H7 (cell line): Measurements from ENCODE around the gene LILRA2. TPM values are rescaled to one million over a fixed set of nuclear protein-coding genes. Genes with fewer than 3 reads are reported as not detected.
"Not testable (repeated sequence)": the region's sequence is repeated elsewhere in the genome, so short reads cannot be mapped to it uniquely, and the experiment has no call there.

Experiments used
- DNase-seq: peaks from one replicate; pipeline ENCODE4 v3.0.0; 2012
- H3K27me3 ChIP-seq: 2 replicates; pipeline ENCODE4 v1.6.0; 2011; ENCODE audit warnings: mild to moderate bottlenecking, low read length; ENCODE audit not compliant: control insufficient read depth, insufficient read depth
- H3K36me3 ChIP-seq: replicated peaks from 2 replicates; pipeline ENCODE4 v1.5.1; 2011; ENCODE audit warnings: low read length; ENCODE audit not compliant: control insufficient read depth, insufficient read depth
- H3K4me3 ChIP-seq: 2 replicates; pipeline ENCODE4 v1.5.1; 2011; ENCODE audit warnings: low read depth, mild to moderate bottlenecking, control low read depth, low read length, moderate library complexity; ENCODE audit not compliant: insufficient read depth
- total RNA-seq: library from RNA; depleted of rRNA; stranded (reverse); fragments of >200 nt; shearing (Covaris generic); gene quantifications from 2 replicates; pipeline ENCODE4 v1.2.3, GENCODE V29; 2014; rRNA removed

LILRA2 gene
- total RNA-seq, 1 experiment from 2014 or later = not detected

- H3K36me3 ChIP-seq = no peaks in the 10 kb centered on the region
- no peaks in the 10 kb centered on the region for H3K27me3 ChIP-seq
- no peak for DNase-seq
- no peak overlapping the region for H3K4me3 ChIP-seq
These were observed 59.8 kb downstream of the LILRA2 start for GRCh38 chr19:54633401-54633800.

GRCh38 chr19:54636081-54636480 lies 62.5 kb downstream of the LILRA2 start:
- H3K36me3 ChIP-seq, DNase-seq, H3K4me3 ChIP-seq, H3K27me3 ChIP-seq: not testable (repeated sequence)

DNA sequence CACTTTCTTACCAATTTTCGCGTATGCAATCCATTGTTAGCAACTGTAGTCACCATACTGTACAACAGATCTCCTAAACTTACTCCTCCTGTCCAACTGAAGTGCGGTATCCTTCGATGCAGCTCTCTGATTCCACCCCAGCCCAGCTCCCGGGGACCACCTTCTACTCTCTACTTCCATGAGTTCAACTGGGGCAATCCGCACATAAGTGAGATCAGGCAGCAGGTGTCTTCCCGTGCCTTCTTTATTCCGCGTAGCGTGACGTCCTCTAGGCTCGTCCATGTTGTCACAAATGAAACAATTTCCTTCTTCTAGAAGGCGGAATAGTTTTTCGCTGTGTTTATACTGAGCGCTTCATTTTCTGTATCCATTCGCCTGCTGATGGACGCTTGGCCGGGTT lies 65.1 kb downstream of the LILRA2 start:
- no peaks in the 10 kb centered on the region for H3K27me3 ChIP-seq
- no peak overlapping the region for H3K4me3 ChIP-seq
- H3K36me3 ChIP-seq = no peaks in the 10 kb centered on the region
- DNase-seq = no peak

Other genes starting within 250 kb of the LILRA2 start
- not detected in 2 replicates for gene LILRA4, start 234.6 kb upstream of the LILRA2 start, total RNA-seq
- gene LAIR1, start 208.9 kb upstream of the LILRA2 start, total RNA-seq = 0.07 and 0.33 TPM in 2 replicates
- 13.4 and 17.7 TPM in 2 replicates for gene TTYH1, start 158.3 kb upstream of the LILRA2 start, total RNA-seq
- 25.3 and 30.7 TPM in 2 replicates for gene LENG8, start 124.6 kb upstream of the LILRA2 start, total RNA-seq
- 3.5 and 7.9 TPM in 2 replicates for gene LENG9, start 110.0 kb upstream of the LILRA2 start, total RNA-seq
- gene CDC42EP5, start 100.5 kb upstream of the LILRA2 start, total RNA-seq = 0.70 and 4.3 TPM in 2 replicates
- not detected in 2 replicates for gene LAIR2, start 71.0 kb upstream of the LILRA2 start, total RNA-seq
- not detected in 2 replicates for gene LILRA1, start 19.8 kb downstream of the LILRA2 start, total RNA-seq
- gene LILRB1, start 56.7 kb downstream of the LILRA2 start, total RNA-seq = not detected in 2 replicates
- not detected in 2 replicates for gene LILRB4, start 89.2 kb downstream of the LILRA2 start, total RNA-seq
- not detected in 2 replicates for gene KIR3DL3, start 150.7 kb downstream of the LILRA2 start, total RNA-seq
- gene KIR2DL3, start 164.7 kb downstream of the LILRA2 start, total RNA-seq = not detected in 2 replicates
- not detected in 2 replicates for gene KIR2DL1, start 196.0 kb downstream of the LILRA2 start, total RNA-seq
- gene KIR2DL4, start 229.8 kb downstream of the LILRA2 start, total RNA-seq = not detected in 2 replicates
- gene KIR3DL1, start 242.7 kb downstream of the LILRA2 start, total RNA-seq = not detected in 2 replicates